Coronary artery (tissue), 2 donors: ENCODE data around the gene DGKI.

ENCODE experiments used
- DNase-seq: peaks from one replicate; pipeline ENCODE4 v3.0.0-alpha.2; 2017; ENCODE audit warnings: low spot score
- H3K27ac ChIP-seq, 2 donors: fragments of 200-600 bp; sonication (generic); one replicate each; pipeline ENCODE4 v1.5.1; 2016 to 2019
- H3K4me3 ChIP-seq: fragments of 200-600 bp; sonication (generic); 2 replicates; pipeline ENCODE4 v1.5.1; 2016; ENCODE audit warnings: mild to moderate bottlenecking, moderate library complexity
- TF ChIP-seq, protein P1 (sequence below): fragments of 200-600 bp; sonication (generic); IDR thresholded peaks from one replicate; pipeline ENCODE4 v1.5.1; 2019; ENCODE audit warnings: antibody characterized with exemption

The DGKI gene

DNA sequence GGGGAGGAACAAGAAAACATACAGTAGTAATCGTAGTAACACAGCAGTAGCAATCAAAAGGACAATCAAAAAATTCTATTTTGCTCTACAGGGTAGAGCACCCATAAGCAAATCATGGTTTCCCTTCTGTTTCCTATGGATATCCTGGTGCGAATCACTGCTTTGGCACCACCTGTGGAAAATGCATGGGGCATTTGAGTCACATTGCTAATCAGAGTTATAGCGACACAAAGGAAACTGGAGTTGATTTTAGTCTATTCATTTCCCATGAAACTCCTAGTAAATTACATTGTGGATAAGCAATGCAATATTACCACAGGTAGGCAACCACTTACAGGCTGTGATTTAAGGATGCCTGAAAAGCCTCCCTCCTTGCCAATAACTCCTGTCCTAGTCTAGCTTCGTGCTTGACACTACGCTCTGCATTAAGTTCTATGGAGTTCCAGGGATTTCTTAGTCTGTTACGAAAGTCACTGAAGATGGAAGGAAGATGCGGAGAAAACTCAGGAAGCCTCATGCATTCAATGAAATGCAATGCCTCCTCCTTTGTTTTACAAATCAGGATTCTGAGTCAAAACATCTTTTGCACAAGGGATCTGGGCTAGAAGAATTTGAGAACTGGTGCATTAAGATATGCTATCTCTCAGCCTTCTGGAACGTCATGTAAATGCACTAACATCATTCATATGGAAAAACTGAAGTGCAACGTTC, 188.4 kb downstream of the DGKI start:
- no peak overlapping the region for H3K4me3 ChIP-seq
- TF ChIP-seq, protein P1, sequence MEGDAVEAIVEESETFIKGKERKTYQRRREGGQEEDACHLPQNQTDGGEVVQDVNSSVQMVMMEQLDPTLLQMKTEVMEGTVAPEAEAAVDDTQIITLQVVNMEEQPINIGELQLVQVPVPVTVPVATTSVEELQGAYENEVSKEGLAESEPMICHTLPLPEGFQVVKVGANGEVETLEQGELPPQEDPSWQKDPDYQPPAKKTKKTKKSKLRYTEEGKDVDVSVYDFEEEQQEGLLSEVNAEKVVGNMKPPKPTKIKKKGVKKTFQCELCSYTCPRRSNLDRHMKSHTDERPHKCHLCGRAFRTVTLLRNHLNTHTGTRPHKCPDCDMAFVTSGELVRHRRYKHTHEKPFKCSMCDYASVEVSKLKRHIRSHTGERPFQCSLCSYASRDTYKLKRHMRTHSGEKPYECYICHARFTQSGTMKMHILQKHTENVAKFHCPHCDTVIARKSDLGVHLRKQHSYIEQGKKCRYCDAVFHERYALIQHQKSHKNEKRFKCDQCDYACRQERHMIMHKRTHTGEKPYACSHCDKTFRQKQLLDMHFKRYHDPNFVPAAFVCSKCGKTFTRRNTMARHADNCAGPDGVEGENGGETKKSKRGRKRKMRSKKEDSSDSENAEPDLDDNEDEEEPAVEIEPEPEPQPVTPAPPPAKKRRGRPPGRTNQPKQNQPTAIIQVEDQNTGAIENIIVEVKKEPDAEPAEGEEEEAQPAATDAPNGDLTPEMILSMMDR = no peak
- DNase-seq = no peak
- no peak overlapping the region for H3K27ac ChIP-seq

DNA sequence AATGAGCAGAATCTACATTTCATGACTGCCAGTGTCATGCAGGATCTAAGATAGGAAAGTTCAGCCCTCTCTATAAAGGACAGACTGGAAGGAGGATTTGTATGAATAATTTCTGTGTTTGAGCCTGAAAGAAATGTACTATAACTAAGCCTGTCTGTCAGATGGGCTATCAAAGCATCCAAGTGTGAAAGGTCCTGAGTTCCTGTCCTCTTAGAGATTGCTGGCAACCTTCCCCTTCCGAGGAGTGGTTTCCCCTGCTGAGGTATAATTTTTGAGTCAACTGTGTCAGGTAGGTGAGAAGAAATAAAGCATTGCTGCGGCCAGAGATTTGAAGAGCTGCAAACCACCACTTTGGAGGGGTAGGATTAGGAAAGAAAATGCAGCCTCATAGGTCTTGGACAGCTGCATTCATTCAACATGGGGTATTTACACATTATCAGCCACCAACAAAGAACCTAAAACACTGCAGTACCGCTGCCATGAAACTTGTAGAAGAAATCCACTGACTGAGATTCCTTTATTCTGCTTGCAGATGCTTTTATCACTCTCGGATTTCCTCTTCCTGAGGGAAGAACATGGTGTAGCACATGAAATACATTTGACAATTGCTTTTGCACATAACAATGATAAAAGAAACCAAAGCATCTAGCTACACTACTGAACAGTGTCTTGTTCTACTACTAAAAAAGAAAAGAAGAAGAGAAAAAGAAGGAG, 189.1 kb downstream of the DGKI start:
- Histone ChIP-seq H3K4me3 (no peak overlapping the region), H3K27ac (no peak overlapping the region)
- no peak for DNase-seq

DNA sequence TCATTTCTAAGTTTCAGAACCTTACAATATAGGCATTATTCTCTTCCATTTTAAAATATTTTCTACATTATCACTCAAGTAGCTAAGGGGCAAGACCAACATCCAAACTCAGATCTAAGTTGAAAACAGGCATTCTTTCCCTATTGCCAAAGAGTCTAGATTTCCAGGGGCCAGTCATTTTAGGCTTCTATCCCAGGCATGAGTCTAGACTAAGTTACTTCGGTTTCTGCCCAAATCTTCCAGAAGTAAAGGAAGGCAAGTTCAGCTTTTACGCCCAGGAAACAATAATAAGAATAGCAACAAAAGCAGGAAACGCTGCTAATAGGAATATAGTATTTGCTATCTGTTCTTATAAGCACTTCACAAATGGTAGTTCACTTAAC, 189.9 kb downstream of the DGKI start:
- Histone ChIP-seq H3K27ac (peak overlapping the region in 1 of 2 donors; percentile 8), H3K4me3 (no peak overlapping the region)
- TF ChIP-seq, protein P1 = no peak
- no peak for DNase-seq

More for the DNA sequence above, 189.1 kb downstream of the DGKI start:
- TF ChIP-seq, protein P1 = no peak

DNA sequence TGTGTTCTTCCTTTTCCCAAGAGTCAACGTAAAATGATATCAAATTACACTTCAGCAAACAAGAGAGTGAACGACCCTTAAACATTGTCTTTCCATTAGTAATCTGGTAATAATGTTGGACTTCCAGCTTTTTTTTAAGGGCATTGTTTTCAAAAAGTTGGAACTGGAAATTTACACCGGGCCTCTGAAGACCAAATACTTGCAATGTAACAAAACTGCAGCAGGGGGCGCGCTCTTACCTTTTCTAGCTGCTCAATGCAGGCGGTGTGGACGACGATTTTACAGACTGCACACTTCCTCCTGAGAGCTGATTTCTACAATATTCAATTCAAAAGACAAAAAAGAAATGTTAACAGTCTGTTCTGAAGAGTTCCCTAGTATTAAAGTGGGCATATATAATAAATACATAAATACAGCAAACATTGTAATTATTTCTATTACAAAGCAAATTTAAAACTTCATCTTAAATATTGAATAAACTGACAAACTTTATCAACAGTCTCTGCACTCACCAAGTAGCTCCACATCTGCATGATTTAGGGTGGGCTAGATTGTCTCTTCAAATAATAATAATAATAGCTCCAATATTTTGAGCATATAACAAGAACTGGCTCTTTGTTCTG, 190.4 kb downstream of the DGKI start:
- H3K4me3 ChIP-seq = no peak overlapping the region
- H3K27ac ChIP-seq = peak overlapping the region in 1 of 2 donors; percentile 8
- TF ChIP-seq, protein P1 = peak; percentile 79
- DNase-seq = peak; percentile 79

- TF ChIP-seq, protein P1 = no peak
- DNase-seq = no peak
These were observed 191.0 kb downstream of the DGKI start for GRCh38 chr7:137655804-137656203.

GRCh38 chr7:137652721-137653120, 194.1 kb downstream of the DGKI start:
- H3K4me3 ChIP-seq = no peak overlapping the region
- H3K27ac ChIP-seq = no peak overlapping the region
- no peak for DNase-seq
- TF ChIP-seq, protein P1 = no peak

More at GRCh38 chr7:137655804-137656203, 191.0 kb downstream of the DGKI start:
- H3K4me3 ChIP-seq = no peak overlapping the region
- no peak overlapping the region for H3K27ac ChIP-seq
